HG03571 (cell line): ENCODE data around the gene FNDC3B.

ENCODE experiments used
- ATAC-seq: cut with Tn5 transposase; IDR thresholded peaks from one replicate; pipeline ENCODE4 v1.9.1; 2021; ENCODE audit not compliant: unreplicated experiment

The FNDC3B gene

DNA sequence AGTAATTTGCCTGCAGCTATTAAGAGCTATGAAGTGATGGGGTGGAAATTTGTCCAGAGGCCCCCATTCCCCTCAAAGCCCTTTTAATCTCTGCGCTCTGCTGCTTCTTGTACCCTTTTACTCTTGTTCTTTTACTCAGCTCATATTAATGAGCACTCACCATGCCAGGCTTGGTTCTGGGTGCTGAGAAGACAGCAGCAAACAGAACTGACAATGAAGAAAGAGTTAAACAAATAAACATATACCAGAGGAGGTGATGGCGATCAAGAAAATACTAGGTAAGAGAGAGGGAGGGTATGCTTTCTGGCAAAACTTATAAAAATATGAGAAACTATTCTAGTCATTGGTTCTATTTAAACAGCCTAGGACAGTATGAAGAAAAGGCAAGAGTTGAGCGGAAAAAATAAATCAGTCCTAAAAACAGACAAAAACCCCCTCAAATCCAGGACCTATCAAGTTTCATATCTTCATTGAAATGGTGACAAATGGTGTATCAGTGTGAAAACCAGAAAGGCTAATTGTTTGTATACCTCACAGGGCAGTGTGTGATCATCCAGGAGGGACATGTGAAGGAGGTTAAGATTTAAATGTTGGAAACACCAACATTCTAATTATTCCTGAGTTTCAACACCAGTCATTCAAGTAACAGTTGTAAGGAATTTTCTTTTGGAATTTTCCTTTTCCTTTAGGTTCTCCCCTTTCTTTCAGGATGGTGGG is 144.9 kb downstream of the FNDC3B start:
- ATAC-seq: no peak

DNA sequence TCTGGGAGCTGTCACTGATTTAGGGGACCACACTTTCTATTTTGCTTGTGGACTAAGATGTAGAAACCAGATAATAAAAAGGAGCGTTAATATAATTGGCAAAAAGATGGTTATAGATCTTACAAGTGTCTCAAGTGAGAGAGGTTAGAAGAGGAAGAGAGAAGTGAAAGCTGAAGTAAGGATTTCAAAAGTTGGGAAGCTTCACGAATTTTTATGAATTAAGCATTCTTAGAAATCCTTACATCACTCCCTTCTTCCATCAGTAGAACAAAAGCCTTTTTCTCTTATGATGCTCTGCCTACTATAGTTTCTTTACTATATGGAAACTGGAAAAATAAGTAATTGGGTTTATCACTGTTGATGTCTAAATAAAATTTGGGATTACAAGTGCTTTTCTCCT is 146.5 kb downstream of the FNDC3B start:
- ATAC-seq: no peak

GRCh38 chr3:172186607-172187006 is 147.2 kb downstream of the FNDC3B start:
- no peak for ATAC-seq

DNA sequence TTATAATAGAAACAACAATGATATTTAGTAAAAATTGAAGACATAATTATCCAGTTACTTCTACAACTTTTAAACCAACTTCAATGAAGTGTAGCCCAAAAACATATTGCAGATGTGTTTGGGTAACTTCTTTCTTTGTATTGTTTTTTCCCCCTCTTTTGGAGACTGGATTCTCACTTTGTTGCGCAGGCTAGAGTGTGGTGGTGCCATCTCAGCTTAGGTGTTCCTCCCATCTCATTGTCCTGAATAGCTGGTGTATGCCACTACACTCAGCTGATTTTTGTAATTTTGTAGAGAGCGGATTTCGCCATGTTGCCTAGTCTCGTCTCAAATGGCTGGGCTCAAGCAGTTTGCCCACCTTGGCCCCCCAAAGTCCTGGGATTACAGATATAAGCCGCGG is 148.1 kb downstream of the FNDC3B start:
- no peak for ATAC-seq

DNA sequence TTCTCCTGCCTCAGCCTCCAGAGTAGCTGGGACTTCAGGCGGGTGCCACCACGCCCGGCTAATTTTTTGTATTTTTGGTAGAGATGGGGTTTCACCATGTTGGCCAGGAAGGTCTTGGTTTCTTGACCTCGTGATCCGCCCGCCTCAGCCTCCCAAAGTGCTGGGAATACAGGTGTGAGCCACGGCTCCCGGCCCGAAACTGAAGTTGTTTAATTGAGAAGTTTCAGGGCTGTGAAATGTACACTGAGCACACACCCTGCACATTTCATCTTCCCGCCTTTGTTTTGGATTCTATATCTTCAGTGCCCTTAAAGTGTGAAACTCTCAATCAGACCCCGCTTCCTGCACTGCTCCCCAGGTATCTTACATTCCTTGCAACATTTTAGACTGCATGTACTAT is 149.1 kb downstream of the FNDC3B start:
- no peak for ATAC-seq

DNA sequence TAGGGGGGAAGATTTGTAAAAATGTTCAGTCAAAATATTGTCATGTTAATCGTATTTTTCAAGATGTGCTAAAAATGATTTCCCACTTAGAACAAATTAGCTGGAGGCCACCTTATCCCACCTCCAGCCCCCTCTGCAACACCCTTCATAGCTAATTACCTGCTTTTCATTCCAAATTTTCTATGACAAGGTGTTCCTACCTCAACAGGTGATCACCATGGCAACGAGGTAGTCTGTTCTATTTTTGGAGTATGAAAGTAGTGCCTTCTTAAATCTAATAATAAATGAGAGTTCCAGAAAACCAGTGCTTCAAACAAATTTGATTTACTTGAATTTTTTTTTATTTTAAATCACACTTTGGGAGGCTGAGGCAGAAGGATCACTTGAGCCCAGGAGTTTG is 149.8 kb downstream of the FNDC3B start:
- no peak for ATAC-seq

DNA sequence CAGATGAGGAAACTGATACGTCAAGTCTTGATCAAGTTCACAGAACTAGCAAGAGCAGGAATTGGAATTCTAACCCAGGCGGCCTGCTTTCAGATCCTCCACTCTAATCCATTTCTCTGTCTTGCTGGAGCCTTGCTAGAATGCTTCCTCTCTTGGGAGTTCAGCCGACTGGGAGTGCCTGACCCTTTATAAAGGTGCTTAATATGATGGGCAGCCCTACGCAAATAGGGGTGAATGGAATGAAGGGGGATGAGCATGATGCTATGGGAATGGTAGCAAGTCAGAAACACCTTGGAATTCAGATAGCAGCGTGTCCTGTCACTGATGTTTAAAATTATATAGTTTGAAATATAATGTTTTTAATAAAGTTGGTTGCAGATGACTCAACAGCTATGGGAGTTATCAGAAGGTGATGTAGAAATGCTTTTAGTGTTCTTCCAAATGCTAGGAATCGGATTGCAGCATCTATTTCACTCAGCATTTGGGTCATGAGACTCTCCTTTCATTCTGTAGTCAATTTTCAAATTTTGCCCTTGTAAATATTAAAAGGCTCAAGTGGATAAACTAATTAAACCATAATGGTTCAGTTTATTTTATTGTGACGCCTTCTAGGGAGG is 150.7 kb downstream of the FNDC3B start:
- ATAC-seq: no peak

GRCh38 chr3:172190980-172191379 is 151.6 kb downstream of the FNDC3B start:
- no peak for ATAC-seq

- ATAC-seq: no peak
Measured at GRCh38 chr3:172191629-172192028, 152.3 kb downstream of the FNDC3B start.

DNA sequence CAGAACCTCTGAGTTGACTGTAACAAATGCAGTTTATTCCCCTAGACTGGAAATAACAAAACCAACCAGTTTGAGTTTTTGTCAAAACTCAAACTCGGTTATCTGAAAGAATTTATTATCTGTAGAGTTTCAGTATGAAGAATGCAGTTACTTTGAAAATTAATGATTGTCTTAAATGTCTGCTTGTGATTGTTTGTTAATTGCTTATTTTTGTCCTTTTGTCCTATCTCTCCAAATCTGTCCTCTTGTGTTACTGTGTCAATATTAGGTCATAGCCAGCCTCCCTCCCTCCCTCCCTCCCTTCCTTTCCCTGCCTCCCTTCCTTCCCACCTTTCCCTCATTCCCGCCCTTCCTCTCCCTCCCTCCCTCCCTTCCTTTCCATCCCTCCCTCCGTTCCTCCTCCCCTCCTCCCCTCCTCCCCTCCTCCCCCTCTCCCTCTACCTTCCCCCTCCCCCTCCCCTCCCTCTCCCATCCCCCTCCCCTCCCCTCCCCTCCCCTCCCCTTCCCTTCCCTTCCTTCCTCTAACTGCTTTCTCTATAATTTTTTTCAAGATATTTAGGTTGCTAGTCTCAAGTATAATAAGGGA is 153.5 kb downstream of the FNDC3B start:
- ATAC-seq: no peak

- ATAC-seq: no peak
Measured at GRCh38 chr3:172193436-172193835, 154.1 kb downstream of the FNDC3B start.

DNA sequence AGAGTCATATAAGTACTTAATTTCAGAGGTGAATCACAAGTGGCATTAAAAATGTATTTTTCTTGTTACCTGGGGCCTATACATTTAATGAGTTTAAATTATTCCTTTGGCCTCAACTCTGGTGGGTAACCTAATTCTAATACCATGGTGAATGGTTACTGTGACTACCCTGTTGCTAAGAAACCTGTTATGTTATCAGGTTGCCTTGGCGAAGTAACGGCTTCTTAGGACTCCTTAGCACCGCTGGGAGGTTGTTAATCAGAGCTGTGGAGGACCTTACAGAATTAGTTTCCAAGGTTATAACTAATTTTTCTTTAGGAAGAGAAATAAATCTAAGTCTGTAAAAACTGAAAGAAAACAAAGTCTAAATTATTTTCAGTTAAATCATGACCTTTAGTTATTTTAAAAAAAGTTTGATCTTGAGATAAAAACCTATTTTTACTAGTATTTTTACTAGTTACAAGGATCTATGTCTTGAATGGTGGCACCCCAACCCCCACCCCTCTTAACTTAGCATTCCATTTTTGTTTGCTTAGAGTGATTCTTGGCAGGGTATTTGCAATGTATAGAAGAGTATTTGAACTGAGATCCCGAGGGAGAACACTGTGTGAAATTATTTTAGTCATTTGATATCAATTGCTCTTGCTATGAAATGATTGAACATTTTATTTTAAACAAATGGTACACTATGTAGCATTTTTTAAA is 155.5 kb downstream of the FNDC3B start:
- ATAC-seq: no peak

GRCh38 chr3:172195407-172195754 is 156.0 kb downstream of the FNDC3B start:
- ATAC-seq: no peak

DNA sequence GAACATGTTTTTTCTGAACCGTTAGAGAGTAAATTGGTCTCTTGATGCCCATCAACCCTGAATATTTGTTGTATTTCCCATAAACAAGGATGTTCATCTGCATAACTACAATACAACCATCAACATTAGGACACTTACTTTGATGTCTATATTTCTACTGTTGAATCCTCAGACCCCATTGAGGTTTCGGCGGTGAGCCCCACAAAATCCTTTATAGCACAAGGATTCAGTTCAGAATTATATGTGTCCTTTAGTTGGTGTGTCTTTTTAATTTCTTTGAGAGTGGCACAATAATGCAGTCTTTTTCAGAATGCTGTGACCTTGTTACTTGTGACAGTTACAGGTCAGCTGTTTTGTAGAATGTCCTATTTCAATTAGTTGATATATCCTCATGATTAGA is 158.0 kb downstream of the FNDC3B start:
- no peak for ATAC-seq

DNA sequence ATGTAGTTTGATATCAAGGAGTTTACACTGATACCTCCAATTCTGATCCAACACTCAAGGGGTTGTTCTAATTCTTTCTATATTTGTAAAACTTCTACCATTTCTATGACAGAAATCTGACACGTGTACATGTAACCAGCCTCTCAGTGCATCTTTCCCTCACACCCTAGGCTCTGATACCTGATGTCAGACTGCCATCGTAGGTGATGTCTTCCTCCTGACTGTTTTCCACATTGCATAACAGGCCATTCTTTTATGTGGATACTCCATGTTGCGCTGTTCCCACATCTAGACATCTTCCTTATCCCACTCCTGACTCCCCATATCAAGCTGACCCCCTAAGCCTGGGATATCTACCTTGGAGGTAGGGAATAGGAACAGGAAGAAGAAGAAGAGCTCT is 159.1 kb downstream of the FNDC3B start:
- no peak for ATAC-seq

GRCh38 chr3:172199850-172200369 is 160.5 kb downstream of the FNDC3B start:
- no peak for ATAC-seq

DNA sequence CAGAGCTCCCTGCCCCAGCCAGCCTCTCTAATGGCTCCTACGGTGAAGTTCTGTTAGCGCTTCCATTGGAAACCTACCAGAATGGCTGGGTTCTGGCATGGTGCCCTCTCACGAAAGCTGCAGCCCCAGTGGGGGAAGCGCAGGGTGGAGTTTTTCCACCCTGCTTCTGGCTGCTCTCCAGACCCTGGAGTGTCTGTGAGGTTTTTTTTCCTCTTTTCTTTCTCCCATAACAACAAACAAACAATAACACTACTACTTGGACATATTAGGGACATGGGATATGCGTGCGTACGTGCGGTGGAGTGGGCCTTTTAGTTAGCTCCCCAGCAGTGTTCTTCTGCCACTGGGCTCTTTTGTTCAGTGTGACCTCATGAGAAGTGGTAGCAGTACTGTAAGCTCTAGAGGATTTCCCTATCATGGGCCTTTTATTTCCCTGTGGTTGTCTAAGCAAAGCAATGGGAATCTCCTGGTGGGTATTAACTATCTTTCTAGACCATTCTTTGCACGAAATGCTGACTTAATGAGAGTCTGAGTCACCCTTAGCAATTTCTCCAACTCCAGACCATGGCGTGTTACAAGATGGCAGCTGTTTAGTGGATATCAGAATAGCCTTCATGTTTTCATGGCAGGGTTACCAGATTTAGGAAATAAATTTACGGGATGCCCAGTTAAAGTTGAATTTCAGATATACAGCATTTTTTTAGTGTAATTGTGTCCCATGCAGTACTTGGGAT is 161.9 kb downstream of the FNDC3B start:
- no peak for ATAC-seq

DNA sequence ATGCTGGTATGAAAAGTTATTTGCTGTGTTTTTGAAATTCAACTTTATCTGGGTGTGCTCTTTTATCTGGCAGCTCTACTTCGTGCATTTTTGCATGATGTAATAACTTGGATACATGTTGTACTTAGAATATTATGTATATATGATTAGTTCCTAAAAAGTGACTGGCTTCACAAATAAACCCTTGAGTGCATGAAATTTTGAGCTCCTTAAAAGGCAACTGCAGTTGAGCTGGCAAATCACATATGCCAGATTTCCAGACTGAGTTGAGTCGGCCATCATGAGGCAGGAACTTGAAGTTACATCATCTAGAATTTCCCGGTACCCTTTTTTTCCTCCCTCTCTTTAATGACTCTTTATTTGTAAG is 162.5 kb downstream of the FNDC3B start:
- ATAC-seq: no peak

- ATAC-seq: no peak
Measured at GRCh38 chr3:172202797-172203196, 163.4 kb downstream of the FNDC3B start.

DNA sequence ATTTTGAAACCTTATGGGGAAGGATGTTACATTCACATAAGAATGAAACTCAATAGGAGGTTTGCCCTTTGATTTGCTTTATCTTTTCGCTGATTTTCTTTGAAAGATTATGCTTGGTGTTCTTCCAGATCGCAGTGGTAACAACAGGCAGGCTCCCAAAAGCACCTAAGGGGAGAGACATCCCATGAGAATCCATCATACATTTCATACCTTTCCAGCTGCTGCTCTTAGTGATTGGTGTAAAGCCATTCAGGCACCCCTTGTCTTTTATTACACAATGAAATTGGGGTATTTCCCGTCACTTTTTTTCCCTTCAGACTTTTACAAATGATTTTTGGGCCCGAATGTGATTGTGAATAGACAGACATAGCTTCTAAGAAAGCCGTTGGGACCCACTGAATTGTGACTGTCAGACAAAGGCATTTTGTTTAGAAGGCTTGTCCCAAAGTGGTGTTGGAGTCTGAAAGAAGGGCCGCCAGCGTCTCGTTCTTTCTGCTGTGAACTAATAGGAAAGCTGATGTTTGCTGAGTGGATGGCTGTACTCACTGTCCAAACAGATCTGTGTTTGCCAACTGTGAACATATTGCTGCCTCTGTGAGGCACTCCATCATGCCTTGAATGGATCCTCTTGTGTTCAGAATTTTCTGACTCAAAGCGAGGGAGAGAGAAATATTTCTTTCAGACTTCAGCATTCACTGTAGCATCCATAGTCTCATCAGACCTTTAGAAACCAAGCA is 164.3 kb downstream of the FNDC3B start:
- ATAC-seq: no peak

- no peak for ATAC-seq
Measured at GRCh38 chr3:172204716-172205115, 165.3 kb downstream of the FNDC3B start.
